KOPT-K1 (cell line): ENCODE measurements around the gene DCXR.

Experiments
- H3K27ac ChIP-seq: fragments of 200-600 bp; sonication (generic); 2 replicates; pipeline ENCODE4 v1.5.1; 2016; ENCODE audit warnings: antibody characterized with exemption, mild to moderate bottlenecking, low read depth, low read length; ENCODE audit not compliant: poor library complexity, severe bottlenecking
- H3K36me3 ChIP-seq: fragments of 200-600 bp; sonication (generic); 2 replicates; pipeline ENCODE4 v1.5.1; 2017; ENCODE audit warnings: antibody characterized with exemption, mild to moderate bottlenecking, low read length, moderate library complexity; ENCODE audit not compliant: insufficient read depth
- H3K9me3 ChIP-seq: fragments of 200-600 bp; sonication (generic); 2 replicates; pipeline ENCODE4 v1.5.1; 2017; ENCODE audit warnings: antibody characterized with exemption, low read length, mild to moderate bottlenecking; ENCODE audit not compliant: insufficient read depth, poor library complexity, severe bottlenecking

Gene DCXR

DNA sequence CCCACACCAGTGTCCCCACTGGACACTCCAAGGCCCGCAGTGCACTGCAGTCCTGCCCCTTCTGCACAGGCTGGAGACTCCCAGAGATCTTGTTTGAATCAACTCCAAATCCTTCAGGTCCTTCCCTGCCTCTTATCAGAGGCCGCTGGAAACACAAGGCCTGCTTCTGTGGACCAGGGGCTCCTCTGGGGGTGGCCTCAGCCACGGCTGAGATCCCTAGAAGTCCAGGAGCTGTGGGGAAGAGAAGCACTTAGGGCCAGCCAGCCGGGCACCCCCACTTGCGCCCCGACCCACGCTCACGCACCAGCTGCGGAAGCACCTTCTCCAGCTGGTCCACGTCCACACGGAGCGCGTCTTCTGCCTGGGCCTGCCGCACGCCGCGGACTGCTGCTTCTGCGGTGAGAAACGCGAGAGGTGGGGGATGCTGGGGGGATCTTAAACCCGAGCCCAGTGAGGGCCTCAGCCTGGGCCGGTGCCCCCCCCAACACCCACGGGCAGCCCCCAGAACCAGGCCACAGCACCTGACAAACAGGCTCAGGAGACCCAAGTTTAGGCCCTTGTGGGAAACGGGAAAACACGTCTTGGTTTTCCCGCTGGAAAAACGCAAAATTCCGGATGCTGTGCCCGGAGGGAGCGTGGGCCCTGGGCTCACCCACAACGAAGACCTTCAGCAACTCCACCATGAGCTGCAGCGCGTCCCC lies 18.4 kb downstream of the DCXR start:
- Histone ChIP-seq H3K9me3 (no peaks in the 10 kb centered on the region), H3K27ac (no peak overlapping the region), H3K36me3 (peaks cover 23% of the 10 kb centered on the region)

- Histone ChIP-seq H3K9me3 (no peaks in the 10 kb centered on the region), H3K36me3 (peaks cover 23% of the 10 kb centered on the region), H3K27ac (no peak overlapping the region)
These were observed 19.1 kb downstream of the DCXR start for GRCh38 chr17:82018152-82018988.

- H3K27ac ChIP-seq = no peak overlapping the region
- H3K36me3 ChIP-seq = peaks cover 23% of the 10 kb centered on the region
- no peaks in the 10 kb centered on the region for H3K9me3 ChIP-seq
These were observed 19.8 kb downstream of the DCXR start for GRCh38 chr17:82017612-82018151.

- H3K27ac ChIP-seq = no peak overlapping the region
- H3K9me3 ChIP-seq = no peaks in the 10 kb centered on the region
- peaks cover 23% of the 10 kb centered on the region for H3K36me3 ChIP-seq
These were observed 20.5 kb downstream of the DCXR start for GRCh38 chr17:82016875-82017459.

GRCh38 chr17:82016061-82016874 lies 21.2 kb downstream of the DCXR start:
- no peak overlapping the region for H3K27ac ChIP-seq
- H3K36me3 ChIP-seq = peaks cover 23% of the 10 kb centered on the region
- no peaks in the 10 kb centered on the region for H3K9me3 ChIP-seq

DNA sequence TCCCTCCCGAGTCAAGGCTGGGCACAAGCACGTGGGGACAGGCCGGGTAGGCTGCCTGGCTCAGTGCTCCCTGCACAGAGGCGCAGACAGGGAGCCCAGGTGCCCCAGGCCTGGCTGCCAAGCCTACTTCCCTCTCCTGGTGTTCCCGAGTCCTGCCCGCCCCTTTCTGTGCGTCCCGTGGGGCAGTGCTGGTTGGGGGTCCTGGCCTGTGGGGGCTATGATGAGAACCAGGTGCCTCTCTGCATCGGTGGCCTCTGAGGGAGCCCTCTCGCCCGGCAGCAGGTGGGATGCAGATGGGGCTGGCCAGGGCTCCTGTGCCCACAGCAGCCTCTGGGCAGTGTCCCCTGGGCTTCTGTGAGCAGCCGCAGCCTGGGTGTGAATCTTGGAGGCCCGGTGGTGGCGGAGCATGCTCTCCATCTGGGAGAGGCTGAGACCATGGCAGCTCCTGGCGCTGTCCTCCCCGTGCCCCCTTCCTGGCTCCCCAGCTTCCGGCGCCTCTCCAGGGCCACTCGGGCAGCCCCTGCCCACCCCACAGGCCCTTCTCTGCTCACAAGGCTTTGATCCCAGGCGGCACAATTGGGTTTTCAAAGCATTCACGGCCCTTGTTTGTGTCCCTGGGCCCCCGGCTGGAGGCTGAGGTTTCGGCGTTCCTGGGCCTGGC lies 22.1 kb downstream of the DCXR start:
- H3K36me3 ChIP-seq = peaks cover 23% of the 10 kb centered on the region
- no peak overlapping the region for H3K27ac ChIP-seq
- no peaks in the 10 kb centered on the region for H3K9me3 ChIP-seq

DNA sequence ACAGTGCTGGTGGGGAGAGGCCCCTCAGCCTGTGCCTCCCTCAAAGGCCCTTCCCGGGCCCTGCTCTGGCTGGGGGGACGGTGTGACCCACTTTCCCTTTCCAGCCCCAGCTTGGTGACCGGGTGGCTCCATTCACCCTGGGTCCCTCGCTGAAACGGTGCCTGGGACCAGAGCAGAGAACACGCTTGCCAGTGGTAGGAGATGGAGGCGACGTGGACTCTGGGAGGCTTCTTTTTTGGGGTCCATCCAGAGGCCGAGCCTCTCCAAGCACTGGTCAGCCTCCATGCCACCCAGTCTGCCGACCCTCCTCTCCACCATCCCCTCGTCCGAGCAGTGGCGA lies 22.6 kb downstream of the DCXR start:
- no peaks in the 10 kb centered on the region for H3K9me3 ChIP-seq
- peaks cover 23% of the 10 kb centered on the region for H3K36me3 ChIP-seq
- no peak overlapping the region for H3K27ac ChIP-seq

DNA sequence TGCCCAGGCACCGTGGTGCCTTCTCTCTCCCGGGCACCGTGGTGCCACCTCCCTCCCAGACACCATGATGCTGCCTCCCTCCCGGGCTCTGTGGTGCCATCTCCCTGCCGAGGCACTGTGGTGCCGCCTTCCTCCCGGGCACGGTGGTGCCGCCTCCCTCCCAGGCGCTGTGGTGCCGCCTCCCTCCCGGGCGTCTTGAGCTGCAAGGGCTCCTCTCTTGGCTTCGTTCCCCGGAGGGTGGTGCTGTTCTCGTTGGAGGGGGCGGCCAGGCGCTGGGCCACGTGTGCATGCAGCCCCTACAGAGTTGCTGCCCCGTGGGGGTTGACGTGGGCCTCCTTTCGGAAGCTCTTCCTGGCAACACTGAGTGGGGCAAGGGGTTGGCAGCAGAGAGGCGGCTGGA lies 23.1 kb downstream of the DCXR start:
- H3K27ac ChIP-seq = no peak overlapping the region
- no peaks in the 10 kb centered on the region for H3K9me3 ChIP-seq
- peaks cover 20% of the 10 kb centered on the region for H3K36me3 ChIP-seq

GRCh38 chr17:82013772-82014321 lies 23.6 kb downstream of the DCXR start:
- Histone ChIP-seq H3K27ac (no peak overlapping the region), H3K36me3 (peaks cover 14% of the 10 kb centered on the region), H3K9me3 (no peaks in the 10 kb centered on the region)

DNA sequence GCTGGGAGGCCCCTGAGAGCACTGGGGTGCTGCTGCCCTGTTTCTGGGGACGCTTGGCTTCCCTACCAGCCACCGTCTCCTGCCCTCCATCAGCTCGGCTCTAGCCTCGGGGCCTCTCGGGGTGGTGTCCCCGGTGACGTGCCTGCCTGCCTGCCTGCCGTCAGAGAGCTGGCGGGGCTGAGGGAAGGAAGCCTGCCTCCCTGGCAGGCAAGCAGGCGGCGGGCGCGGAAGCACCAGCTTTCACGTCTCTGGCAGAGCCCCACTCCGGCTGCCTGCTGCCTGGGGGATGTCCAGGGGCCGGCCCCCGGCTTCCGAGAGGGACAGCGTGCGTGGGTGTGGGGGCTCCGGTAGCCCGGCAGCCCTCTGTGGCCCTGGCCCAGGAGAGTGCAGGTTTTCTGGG lies 24.2 kb downstream of the DCXR start:
- Histone ChIP-seq H3K36me3 (peaks cover 9% of the 10 kb centered on the region; the same call in 1 of the 2 replicates), H3K9me3 (no peaks in the 10 kb centered on the region), H3K27ac (no peak overlapping the region)

GRCh38 chr17:82012640-82013295 lies 24.7 kb downstream of the DCXR start:
- Histone ChIP-seq H3K36me3 (0 out of 2 replicates have a peak, but pooled peaks cover 4% of the 10 kb centered on the region), H3K27ac (no peak overlapping the region), H3K9me3 (no peaks in the 10 kb centered on the region)

DNA sequence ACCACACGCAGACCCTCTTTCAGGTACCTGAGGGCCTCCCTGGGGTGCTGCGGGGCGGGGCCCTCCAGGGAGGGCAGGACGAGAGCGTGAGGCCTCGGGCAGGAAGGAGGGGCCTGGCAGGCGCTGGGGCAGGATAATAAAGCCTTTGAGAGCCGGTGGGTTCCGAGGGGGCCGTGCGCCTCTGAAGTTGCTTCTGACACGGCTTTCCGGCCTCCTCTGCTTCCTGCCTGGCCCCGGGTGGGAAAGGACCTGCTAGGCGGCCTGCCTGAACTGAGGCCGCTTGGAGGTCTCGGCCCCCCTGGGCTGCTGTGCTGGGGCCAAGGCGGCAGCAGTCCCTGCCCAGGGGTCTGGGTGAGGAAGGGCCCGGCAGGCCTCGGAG lies 25.2 kb downstream of the DCXR start:
- 0 out of 2 replicates have a peak, but pooled peaks cover 2% of the 10 kb centered on the region for H3K36me3 ChIP-seq
- H3K27ac ChIP-seq = no peak overlapping the region
- no peaks in the 10 kb centered on the region for H3K9me3 ChIP-seq

GRCh38 chr17:82011617-82012187 lies 25.8 kb downstream of the DCXR start:
- Histone ChIP-seq H3K36me3 (no peaks in the 10 kb centered on the region), H3K9me3 (no peaks in the 10 kb centered on the region), H3K27ac (no peak overlapping the region)
